NOMO-1 treated with dmso at 0.1 percent for 144 hours (cell line): ENCODE measurements around the gene CRIM1.

Source experiments
- DNase-seq: peaks from one replicate; lab custom pipeline; 2025; ENCODE audit not compliant: unreplicated experiment; lab: John Stamatoyannopoulos, UW

CRIM1 gene

DNA sequence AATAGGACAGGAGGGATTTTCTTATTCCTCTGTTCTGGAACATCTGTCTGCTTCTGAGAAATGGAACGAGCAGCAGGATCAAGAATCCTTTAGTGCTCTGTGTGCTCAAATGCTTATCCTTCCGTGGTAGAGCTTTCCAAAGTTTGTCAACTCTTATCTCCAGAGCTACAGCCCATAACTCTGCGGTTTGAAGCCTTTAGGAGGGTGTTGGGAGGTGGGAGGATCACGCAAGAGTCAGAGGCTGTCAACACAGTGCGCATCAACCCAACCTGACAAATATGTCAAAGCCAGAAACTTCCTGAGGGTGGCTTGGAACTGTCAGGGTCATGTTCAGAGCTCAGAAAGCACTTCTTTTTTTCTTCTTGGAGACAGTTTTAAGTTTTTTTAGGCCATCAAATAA, 95.9 kb downstream of the CRIM1 start:
- no peak for DNase-seq

DNA sequence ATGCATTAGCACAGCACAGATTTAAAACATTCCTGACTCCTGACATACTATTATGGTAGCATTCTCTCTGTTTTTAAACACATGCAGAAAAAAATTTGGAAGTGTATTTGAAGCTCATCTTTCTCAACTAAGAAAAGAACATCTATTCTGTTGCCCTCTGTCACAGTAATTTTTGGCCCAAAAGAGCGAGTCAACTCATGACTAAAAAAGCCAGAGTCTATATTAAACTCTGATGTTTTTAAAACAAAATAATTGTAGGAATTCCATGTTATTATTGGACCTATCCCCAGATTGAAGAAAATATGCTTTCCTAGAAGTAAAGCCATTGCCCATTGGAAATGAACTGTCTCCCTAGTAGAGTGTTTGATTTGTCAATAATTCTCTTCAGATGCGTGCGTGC, 96.7 kb downstream of the CRIM1 start:
- DNase-seq: no peak

DNA sequence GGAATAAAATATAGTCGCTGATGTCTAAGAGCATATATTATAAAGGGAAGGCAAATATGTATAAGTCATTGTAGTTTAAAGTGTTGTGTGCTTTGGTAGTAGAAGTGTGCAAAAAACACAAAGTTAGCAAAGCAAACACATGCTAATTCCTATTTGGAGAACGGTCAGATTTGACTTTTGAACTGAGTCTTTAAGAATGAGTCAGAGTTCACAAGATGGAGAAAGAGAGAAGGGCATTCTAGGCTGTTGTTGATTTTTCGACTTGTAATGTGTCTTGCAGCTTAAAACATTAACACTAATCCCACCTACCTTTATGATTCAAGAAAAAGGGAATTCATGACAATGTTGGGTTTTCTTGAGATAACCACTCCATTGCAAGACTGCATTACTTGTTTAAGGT, 98.1 kb downstream of the CRIM1 start:
- DNase-seq: no peak

DNA sequence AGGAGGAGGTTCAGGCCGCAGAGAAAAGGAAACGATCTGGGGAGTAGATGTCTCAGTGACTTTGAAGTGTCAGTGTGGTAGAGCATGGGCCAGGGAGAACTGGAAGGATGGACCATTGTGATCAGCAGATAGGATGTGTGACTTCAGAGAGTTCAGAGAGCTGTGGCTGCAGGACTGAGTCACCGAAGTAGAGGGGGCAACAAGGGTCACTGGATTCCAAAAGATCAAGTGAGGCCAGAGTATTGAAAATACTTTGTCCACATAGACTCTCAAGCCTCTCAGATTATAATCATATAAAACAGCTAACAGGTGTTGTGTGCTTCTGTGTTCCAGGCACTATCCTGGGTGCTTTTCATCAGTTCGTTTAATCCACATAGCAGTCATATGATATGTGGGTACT, 99.4 kb downstream of the CRIM1 start:
- DNase-seq: no peak

DNA sequence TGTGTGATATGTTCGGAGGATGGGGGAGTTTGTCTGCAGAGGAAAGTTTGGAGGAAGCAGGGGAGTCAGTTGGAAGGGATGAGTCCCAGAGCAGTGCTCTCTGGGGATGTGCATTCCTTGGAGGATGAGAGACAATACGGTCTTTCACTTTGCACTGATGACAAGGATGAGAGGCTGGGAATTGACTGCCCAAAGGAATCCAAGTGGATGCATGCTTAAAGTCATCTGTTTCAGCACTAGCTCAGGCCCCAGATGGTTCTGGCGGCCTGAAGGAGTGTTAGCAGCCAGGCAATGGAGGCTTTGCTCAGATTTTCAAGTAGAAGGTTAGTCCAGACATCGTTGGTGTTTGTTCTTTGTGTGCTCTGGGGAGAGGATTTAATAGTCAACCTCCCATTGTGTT, 100.2 kb downstream of the CRIM1 start:
- no peak for DNase-seq

DNA sequence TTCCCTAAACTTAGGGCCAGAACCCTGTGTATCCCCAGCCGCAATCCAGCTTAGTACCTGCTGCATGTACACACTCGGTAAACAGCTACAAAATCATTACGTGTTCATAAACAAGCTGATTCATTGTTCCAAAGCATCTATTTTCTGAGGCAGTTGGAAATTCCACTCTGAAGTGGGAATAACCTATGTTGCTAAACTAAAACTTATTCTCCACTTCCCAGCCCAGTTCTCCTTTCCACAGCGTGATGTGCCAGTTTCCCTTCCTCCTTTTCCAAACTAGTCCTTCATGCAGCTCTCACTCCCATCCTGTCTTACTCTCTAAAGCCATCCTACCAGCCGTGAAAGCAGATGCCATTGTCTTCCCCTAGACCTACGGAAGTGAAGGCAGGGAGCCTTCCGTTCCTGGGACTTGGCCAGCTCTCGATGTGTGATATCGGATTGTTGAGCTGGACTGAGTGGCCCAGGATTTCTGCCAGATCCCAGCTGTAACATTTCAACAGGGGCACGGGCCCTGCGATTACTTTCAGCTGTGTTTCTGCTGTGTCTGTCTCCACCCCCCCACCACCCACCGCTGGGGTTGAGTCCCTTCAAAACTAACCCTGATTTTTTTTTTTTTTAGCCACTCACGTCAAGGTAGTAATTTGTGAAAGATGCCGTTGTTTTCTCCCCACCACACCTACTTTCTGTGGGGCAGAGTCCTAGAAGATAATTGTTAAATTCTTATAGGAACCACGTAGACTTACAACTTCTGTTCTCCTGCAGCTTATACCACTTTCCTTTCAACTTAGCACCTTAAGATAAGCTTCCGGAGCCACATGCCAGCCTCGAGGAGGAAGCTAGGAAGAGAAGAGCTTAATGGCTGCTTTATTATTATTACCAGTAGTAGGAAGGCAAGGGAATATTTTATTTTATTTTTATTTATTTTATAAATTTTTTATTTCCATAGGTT, 100.9 kb downstream of the CRIM1 start:
- no peak for DNase-seq

DNA sequence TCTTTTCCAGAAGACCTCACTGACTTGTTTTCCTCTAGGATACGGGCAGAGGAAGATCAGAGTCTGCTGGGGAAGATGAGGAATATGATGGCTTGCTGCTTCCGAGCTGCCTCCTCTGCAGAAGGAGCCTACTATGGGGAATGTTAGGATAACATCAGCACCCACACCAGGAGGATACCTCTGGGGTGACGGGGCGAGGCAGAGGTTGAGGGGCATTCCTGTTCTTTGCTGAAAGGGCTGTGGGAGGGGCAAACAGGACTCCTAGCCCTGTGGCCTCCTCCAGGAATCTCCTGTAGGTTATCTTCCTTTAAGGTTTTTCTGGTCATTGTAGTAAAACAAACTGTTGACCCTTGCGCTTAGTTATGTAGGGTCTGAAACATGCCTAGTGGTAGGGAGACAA, 102.5 kb downstream of the CRIM1 start:
- no peak for DNase-seq

DNA sequence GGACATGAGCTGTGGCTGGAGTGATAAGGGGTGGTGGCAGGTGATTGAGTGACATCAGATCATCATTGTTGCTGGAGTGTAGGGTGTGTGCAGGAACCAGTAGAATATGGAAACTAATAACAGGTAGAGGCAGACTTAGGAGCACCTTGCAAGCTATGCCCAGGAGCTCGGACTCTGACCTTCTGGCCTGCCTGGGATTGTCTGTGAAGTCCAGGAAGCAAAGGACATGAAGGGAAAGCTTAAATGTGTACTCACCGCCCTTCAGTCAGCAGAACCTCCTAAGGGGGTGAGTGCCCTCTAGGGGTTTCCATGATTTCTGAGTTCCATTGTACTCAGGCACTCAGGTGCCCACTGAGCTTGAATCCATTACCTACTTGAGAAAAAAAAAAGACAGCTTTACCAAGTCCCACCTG, 104.2 kb downstream of the CRIM1 start:
- DNase-seq: no peak

DNA sequence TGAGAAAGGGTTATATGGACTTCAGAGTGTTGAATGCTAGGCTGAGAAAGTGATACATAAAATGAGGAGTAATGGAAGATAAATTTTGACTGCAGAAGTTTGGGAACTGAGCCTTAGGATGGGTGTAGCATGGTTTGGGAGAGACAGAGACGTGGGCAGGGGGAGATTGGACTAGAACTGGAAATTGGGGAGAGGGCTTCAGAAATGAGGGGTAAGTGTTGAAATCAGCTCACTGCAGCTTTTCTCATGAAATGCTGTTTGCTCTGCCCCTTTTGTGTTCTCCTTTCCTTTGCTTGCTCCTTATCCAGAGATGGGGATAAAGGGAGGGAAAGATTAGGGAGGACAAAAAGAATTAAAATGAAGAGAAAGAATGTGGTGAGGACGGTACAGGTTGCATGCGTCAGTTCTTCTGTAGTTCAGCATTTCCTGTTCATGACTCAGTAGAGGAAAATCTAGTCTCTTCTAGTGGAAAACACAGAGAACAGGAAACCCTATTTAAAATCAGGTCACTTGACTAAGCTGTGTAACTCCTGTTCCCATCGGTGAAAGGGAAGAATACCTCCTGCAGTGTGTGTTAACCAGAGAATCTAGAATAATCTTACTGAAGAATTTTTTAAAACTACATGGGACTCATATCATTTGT, 105.6 kb downstream of the CRIM1 start:
- no peak for DNase-seq

DNA sequence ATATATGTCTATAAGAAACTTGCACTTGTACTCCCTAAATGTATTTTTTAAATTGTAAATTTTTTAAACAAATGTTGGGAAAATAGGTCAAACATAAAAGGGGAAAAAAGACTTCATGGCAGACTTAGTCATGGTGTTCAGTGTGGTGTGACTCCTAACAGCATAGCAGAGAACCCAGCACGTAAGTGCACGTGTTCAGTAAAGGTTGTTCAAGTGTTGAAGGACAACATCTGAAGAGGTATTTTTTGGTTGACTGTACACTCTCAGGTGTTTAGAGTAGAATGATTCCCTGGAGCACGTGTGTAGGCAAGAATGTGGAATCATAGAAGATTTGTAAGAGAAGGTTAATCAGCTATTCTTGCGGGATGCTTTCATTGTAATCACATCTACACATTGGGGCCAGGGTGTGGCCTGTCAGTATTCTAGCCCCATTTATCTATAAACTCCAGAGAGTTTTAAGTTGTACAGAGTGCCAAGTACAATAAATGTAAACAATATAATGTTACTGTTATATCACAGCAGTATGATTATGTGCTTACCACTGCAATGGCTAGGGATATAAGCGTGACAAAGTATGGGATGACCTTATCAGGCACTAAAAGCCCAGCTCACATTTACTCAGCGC, 106.8 kb downstream of the CRIM1 start:
- no peak for DNase-seq

DNA sequence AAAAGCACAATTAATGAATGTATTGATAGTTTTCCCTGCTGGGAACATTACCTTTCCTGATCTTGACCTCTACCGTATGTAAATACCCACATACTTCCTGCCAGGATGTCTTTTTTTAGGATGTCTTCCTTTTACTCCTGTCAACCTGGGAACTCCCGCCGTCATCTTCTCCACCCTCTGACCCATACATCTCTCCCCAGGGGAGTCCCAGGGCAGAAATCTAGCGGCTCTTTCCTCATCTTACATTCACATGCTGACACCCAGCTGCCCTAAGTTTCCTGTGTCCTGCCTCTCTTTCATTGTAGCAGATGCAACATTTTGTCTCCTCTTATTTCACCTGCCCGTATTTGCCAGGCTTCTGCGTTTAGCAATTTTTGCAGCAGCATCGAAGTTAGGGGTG, 107.8 kb downstream of the CRIM1 start:
- no peak for DNase-seq

DNA sequence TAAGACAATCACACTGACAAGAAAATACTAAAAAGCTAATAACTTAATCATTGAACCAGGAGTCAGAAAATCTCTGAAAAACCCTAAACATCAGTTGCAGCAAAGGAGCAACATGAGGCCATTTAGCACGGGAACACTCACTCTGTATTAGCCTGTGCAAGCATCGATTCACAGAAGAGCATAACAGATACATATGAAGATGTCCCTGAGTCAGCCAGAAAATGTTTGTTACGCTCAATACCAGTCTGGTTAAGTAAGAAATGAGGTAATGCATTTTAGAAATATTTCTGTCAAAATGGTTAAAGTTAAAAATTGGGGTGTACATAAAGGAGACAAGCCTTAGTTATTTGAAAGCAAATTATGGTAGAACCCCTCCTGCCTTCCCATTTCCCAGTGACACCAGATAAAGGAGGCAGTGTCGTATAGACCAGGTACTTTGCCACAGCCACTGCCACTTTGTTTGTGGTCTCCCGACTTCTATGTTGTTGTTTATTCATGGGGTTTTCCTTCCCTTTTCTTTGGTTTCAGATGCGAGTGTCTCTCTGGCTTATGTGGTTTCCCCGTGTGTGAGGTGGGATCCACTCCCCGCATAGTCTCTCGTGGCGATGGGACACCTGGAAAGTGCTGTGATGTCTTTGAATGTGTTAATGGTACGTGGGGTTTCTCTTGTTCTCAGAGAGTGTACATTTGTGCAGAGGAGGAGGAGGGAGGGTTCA, 108.6 kb downstream of the CRIM1 start:
- DNase-seq: no peak

DNA sequence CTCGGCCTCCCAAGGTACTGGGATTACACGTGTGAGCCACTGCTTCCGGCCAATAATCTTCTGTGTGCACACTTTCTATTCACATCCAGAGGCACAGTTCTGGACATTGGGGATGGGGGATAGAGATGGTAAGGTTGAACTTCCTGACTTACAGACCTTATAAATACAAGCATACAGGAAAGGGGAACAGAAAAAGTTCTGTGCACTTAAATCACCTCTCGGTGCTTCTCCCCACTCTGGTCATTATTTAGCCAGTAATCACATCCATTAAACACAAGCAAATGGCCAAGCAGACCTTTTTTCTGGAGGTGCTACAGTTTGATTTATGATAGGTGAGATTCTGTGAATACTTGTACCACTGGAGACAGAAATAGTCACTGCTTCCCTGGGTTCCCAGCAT, 110.6 kb downstream of the CRIM1 start:
- no peak for DNase-seq

DNA sequence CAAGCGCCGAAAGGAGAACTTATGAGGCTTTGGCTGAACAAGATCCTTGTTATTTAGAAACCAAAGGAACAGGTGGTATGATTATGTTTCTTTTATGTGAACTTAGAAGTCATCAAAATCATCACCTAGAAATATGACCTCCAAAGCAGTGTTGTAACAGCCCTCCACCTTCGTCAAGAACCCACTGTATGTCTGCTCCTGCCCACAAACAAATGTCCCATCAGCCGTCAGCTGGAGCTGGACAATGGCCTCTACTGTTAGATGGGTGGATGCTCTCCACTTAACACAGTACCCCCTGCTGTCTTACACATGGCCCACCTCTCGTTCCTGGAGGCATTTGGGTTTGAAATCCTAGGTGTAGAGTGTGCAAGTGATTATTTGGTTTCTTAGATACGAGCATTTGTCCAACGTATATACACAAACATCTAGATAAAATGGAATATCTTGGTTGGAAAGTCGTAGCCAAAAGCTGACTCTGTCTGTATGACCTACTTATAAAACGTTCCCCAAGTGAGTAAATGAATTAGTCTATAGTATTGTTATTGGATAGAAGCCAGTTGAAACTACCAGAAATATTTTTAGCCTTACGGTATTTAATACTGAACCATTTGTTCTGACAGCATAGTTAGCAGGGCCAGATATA, 113.0 kb downstream of the CRIM1 start:
- no peak for DNase-seq

DNA sequence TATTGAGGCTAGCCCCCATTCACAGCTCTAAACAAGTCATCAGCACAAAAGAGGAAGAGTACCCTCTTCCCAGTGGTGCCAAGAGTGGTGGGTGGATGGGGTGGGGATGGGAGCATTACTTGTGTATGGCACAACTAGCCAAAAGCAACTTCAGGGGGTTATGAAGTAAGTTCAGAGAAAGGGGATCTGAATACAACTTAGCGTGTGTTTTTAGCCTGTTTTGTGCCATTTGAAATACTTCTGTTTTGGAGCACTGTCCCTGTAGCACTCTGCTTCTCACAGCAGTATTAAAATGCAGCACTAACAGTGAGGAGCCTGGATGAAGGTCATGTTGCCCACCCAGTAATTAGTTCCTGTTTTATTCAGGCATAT, 113.5 kb downstream of the CRIM1 start:
- DNase-seq: no peak

DNA sequence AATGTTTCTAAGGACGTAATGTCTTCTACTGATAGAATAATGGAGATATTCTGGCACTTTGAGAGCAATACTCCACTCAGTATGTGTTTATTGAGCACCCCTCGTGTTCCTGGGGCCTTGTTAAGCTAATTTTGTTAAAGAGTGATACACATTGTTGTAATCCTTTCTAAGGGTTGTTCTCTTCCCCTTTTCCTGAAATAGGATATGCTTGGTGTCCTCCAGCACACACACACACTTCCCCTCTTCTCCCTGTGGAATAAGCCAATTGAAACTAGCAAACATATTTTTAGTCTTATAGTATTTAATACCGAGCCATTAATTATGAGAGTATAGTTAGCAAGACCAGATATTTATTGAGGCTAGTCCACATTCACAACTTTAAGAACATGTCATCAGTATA, 114.1 kb downstream of the CRIM1 start:
- DNase-seq: no peak

DNA sequence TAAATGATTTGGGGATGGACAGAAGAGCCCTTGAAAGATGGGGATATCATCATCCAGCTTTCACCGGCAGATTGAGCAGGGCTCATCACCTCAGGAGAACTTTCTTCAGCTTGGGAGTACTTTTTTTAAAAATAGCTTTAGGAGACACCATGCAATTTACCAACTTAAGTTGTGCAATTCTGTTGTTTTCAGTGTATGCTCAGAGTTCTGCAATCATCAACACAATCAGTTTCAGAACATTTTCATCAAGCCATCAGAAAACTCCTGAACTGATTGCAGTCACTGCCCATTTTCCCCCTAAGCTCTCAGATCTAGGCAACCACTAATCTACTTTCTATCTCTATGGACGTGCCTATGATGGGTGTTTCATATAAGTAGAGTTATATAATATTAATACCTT, 117.7 kb downstream of the CRIM1 start:
- DNase-seq: no peak

DNA sequence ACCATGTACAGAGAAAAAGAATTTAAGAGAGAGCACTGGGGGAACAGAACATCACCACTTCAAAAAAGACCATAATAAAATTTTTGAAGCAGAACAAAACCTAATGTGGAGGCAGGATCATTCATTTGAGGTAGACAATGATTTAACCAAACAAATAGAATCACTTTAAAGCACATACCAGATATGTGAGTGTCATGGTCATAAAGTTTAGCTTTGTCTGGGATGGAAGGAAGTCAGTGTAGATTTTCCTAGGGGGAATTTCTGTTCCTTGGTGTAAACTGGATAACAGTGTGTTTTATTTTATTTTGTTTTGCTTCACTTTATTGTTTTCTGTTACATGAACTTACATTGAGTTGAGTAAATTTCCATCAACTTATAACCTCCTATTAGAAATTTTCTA, 120.8 kb downstream of the CRIM1 start:
- no peak for DNase-seq

DNA sequence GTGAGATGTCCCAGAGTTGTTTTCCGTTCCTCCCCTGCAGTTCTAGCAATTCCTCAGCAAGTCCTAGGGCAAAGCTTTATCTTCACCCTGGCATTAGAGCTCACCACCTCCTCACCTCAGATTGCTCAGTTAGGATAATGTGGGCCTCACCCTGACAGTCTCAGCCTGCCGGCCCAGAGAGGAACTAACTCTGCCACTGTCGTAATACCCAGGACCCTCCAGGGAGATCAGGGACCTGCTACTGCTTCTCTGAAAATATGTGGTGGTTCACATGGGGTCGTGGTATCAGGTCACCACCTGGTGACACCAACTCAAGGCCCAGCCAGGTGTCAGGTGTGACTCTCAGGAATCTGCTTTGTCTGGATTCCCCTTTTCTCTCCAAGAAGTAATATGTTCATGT, 121.7 kb downstream of the CRIM1 start:
- DNase-seq: no peak

DNA sequence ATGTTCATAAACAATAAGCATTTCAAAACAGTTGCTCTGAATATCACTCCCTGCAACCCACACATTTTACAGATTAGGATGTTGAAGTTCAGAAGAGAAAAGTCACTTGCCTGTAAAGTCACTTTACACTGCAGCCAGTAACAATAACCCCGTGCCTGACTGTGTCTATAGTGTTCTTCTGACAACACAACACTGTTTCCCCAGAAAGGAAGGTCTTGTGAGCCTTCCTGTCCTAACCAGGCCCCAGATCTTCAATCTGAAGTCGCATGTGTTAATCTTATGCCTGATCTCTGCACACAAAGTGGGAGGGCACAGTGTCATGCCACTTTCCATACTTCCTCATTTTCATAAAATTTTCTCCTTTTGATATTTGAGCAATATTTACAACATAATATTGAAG, 122.2 kb downstream of the CRIM1 start:
- DNase-seq: no peak

DNA sequence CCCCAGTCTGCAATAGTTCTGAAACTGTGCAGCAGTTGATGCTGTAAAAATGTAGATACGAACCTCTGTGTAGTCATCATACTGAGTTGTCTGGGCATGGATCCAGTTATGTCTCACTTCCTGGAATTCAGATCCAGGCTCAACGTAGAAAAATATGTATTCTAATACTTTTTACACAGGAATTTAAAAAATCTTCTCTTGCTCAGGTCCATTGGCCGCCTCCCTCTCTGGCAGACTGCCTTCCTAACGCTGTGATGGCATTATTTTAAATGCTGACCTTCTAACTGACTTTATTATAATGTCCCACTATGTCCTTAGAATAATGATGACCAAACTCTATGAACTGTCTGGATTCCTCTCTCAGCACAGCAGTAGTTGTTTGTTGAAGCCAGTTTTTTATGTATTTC, 122.8 kb downstream of the CRIM1 start:
- DNase-seq: no peak
